ENCODE results near the gene ATG5. TPM values are rescaled to one million over a fixed set of nuclear protein-coding genes. Genes with fewer than 3 reads are reported as not detected.

The ATG5 gene
- polyA plus RNA-seq, 1 donor: 54.2 TPM

DNA sequence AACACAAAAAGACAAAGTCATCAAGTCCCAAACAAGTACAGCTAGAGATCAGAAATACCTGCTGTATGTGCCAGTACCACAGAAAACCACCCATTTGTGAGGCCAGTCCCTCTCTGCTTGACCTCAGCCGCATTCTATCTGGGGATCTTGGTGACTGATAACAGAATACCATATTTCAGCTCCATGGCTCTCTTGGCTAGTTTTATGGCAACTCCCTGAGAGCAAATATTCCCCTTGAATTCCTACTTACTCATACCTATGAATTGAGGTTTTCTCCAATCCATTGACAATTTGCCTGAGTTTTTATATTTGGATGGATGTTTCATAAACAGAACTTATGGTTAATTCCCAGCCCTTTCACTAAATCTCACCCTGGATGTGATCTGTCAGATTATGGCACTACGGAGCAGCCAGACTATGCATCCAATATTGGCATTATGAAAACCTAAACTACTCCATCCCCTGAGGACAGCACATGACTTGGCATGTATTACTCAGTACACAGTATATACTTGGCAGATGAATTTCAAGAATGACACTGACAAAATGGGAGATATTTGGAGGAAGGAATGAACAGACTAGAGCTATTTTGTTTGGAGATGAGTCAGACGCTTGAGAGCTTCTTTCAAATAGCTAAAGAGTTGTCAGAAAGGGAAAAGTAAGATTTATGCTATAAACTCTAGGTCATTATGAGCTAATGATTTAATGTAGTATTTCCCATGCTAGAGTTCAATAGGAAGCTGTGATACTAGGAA, 143.7 kb downstream of the ATG5 start:
- no peak for DNase-seq

DNA sequence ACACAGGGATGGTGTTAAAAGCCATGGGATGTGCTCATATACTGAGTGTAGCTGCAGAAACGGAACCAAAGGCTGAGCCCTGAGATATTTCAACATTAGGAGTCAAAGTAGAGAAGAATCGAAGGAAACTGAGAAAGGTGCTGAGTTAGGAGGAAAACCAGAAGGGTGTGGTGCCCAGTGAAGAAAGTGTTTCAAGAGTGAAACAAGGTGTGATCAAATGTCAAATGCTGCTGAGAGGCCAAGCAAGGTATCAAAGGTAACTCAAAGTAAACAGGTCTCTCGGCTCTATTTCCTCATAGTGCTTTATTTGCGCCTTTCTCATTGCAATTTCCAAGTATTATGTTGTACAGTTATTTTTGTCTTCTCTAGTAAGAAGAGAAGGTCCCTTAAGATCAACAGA, 145.4 kb downstream of the ATG5 start:
- DNase-seq: no peak

DNA sequence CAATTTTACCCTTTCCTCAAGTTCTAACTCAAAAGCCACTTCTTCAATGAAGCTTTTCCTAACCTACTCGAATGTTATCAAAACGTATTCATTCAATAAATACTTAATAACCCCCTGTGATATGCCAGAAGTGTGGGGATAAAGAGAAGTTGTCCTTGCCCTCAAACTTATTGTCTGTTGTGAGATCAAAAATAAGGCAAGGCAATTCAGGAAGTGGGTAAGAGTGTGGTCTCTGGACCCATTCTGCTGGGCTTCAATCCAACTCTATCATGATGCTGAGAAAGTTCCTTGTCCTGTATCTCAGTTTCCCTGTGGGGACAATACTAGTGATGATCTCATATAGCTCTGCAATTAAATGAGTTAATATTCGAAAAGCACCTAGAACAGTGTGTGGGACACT, 146.7 kb downstream of the ATG5 start:
- no peak for DNase-seq

DNA sequence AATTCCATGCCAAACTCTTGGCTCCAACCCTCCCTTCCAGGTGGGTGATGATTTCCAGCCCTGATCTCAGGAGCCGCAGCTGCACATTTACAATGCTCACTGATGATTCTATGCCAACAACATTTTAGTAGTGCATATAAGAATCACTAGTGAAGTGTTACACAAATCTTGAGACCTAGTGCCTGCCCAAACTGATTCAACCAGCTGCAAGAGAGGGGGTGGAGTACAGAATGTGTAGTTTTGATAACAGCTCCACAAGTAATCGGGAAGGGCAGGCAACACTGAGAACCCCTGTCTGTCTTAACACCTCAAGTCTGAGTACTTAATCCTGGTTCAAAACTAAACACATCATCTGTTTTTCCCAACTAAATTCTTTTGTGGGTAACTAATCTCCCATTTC, 147.8 kb downstream of the ATG5 start:
- DNase-seq: no peak

DNA sequence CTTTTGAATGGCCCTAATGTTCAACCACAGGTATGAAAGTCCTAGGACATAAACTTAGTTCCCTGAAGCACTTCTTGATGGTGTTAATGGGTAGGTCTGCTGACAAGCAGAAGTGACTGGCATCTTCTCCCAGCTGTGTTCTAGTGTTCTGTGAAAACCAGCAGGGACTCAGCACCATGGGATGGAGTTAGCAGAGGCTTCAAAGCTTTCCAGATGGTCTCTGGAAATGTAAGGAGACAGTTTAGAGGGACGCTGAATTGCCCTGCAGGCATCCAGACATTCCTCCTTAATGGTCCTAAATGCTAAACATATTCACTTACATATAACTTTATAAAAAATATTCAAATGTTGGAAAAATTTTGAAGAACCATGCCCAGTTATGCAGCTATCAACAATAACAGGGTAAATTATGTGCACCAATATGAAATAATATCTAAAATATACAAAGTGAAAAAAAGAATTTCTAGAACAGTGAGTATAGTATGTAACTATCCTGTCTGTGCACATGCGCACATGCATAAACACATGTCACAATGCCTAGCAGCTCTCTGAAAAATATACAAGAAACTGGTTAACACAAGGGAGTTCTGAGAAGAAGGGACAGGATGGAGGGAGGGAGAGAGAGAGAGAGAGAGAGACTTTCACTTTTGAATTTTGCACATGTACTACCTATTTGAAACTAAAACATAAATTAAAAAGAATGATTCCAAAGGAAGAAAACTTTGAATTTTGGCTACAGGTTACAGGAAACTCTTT, 152.3 kb downstream of the ATG5 start:
- no peak for DNase-seq

DNA sequence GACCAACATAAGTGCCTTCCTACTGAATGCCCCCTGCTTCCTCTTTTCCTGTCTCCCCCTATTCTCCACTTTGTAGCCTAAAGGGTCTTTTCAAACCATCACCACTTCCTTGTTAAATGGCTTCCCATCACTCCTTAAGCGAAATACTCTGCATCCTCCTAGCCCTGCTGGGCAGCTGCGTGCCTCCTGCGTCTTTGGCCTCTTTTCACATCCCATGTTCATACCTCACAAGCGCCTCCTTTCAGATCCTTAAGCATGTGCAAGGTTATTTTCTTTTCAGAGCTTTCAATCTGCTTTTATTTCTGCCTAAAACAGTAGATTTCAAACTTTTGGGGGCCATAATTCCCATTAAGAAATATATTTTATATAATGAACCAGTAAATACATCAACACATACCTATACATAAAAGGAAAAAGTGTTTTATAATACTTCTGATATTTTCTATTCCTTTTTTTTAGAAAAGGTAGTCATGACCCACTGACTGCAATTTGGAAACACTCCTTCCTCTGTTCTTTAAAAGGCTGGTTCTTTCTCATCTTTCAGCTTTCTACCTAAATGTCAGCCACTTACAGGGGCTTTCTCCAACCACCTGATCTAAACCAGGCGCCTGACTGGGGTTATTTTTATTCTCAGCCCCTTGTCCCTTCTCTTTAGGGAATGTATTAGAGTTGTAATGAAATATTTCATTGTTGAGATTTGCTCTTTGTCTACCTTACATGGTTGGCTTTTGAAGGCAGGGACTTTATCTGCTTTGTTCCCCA, 155.3 kb downstream of the ATG5 start:
- no peak for DNase-seq

DNA sequence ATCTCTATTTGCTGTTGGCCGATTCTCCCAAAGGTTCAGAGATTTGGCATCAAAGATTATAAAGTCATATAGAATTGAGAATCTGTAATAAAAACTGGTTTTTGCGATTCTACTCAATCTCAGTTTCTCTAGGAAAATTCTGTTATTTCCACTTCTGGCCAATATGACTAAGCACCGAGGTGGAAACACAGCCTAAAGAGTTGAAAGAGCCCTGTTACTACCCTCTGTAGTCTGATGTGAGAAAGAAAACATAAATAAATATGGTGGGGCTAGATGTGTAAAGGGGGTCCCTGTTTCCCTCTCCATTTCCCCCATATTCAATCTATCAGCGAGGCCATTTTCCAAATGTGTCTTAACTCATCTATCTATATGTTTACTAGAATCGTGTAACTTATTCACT, 156.0 kb downstream of the ATG5 start:
- DNase-seq: no peak

DNA sequence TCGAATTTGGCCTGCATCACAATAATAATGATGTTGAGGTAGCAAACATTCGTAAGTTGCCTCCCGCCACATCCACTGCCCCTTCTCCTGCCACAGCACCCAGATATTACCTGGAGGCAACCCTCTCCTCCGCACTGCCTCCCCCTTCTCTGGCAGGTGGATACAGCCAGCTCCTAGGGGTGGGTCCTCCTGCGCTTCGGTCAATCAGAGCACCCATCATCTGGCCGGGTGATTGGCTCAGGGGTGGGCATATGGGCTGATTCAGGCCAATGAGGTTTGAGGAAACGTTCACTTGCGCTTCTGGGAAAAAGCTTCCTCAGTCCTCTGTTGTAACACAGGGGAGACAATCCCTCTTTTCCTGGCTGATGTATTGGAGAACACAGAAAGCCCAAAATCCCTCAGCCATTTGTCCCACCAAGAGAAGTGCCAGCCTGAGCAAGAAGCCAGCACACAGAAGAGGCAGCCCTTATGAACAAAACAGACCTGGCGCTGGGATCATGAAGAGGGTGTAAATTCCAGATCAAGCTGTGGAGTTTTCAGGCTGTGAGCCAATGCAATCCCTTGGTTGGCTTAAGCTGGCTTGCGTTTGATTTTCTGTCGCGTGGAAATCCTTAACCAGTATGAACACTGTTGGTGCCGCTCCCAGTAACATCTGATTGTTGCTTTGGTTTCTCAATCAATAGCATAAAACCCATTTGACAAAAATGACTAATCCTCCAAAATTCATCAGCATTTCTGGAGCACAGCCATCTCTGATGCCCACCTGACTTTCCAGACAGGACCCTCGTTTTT, 157.3 kb downstream of the ATG5 start:
- DNase-seq: no peak

DNA sequence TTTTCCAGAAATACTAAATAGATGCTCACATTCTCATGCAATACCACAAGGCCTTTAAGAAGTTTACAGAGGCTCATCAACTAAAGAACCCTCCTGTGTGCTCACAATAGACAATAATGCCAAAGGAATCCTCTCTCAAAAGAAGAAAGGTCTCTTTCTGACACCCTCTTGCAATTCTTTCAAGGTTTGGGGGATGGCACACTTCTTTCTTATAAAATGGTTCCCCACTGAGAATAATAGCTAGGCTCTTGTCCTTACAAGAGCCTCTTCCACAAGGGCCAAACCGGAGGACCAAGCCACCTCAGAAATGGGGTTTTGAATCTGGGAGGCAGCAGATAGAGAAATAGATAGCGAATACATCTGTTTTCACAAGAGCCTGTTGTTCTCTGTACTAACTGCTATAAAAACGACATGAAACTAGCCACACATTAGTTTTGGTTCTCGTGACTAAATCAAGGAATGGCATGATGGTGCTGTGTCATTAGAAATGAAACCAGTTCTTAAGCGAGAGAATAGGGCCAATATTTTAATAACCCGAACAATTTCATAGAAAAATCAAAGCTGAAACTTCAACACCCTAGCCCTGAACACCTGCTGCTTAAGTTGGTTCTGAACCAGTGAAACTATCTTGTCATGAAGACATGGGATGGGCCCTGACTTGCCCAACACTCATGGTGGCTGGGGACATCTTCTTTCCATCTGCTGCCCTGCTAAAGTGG, 158.3 kb downstream of the ATG5 start:
- no peak for DNase-seq

DNA sequence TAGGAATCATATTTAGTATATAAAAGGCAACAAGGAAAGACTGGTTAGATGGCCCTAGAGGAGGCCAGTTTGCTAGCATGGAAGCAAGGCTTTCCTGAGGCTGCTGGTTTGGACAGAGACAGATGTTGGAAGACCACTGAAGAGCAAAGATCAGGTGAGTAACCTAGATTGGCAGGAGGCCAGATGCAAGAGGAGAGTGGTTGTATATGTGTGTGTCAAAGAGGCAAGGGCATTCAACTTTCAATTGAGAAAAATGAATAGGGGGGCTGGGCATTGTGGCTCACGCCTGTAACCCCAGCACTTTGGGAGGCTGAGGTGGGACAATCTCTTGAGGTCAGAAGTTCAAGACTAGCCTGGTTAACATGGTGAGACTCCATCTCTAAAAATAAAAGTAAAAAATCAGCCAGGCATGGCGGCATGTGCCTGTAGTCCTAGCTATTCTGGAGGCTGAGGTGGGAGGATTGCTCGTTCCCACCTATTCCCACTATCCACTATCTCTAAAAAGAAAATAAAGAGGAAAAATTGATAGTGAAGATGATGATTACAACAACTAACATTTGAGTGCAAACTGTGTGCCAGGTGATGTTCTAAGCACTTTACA, 159.6 kb downstream of the ATG5 start:
- no peak for DNase-seq

DNA sequence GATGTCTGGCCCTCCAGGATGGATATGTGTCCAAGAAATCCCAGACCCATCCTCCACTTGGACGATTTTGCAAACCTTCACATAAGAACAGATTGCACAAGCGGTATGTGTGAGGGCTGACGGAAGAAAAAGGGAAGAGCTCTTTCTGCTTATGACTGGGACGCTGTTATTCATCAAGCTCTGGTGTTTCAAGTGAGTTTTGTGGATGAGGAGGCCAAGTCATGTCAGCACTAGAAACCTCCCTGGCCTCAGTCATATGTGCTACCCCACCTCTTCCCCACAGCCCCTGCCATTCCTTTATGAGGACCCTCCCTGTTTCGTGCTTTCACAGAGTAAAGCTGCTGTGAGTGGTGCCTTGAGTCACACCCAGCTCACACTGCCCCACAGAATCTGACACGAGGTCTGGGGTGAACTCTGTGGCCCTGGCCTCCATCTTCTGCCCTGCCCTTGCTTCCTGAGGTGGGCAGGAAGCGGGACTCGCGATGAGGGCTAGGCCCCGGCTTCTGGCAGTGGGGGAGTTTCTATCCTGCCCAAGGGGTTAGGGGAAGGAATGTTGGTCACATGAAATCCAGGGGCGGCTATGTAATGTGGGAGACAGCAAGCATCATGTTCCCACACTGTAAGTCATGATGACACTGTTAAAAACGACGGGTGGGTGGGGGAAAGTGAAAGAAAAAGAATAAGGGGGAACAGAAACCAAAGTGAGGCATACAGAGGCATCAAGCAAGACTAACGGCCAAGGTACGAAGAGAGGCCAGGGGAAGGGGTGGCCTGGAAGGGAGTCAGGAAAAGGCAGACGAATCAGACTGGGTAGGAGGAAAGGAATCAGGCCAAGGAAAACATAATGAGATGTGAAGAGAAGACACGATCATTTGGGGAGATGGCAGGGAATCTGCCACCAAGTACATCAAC, 161.3 kb downstream of the ATG5 start:
- DNase-seq: no peak

DNA sequence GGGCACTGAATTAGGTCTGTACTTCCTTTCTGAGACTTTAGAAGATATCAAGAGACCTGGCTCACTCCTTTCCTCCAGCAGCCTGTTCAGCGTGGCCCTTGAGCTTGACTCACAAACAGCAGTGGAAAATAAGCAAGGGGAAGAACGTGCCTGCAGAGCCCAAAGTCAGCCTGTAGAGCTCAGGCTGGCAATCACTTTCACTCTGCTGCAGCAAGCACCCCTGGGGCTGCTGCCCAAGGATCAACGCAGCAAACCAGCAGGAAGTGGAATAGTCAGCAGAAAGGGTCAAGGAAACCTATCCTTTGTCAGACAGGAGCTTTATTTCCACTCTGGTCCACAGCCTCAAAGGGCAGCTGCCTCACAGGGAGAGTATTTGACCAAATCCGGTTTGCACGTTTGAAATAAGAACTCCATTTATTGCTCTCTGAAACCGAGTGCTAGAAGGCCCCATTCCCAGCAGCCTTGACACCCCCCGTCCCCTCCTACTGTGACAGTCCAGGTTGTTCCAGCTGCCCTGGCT, 162.1 kb downstream of the ATG5 start:
- DNase-seq: no peak

DNA sequence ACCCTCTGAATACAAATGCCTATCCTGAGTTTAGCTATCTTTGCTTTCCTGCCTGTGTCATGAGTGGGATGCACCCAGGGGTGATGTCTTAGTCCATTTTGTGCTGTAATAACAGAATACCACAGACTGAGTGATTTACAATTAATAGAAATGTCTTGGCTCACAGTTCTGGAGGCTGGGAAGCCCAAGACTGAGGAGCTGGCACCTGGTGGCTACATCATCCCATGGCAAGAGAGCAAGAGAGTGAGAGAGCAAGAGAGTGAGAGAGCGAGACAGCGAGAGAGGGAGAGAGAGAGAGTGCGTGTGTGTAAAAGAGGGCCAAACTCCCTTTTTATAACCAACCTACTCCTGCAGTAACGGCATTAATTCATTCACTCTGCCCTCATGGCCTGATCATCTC, 162.6 kb downstream of the ATG5 start:
- no peak for DNase-seq

DNA sequence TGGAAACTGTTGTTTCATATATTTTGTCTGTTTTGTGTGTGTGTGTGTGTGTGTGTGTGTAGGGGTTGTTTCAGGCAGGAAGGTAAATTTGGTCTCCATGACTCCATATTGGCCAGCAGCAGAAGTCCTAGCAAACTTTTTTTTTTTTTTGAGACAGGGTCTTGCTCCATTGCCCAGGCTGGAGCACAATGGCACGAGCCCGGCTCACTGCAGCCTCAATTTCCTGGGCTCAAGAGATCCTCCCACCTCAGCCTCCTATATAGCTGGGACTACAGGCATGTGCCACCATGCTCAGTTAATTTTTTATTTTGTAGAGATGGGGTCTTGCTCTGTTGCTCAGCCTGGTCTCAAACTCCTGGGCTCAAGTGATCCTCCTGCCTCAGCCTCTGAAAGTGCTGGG, 163.7 kb downstream of the ATG5 start:
- no peak for DNase-seq

DNA sequence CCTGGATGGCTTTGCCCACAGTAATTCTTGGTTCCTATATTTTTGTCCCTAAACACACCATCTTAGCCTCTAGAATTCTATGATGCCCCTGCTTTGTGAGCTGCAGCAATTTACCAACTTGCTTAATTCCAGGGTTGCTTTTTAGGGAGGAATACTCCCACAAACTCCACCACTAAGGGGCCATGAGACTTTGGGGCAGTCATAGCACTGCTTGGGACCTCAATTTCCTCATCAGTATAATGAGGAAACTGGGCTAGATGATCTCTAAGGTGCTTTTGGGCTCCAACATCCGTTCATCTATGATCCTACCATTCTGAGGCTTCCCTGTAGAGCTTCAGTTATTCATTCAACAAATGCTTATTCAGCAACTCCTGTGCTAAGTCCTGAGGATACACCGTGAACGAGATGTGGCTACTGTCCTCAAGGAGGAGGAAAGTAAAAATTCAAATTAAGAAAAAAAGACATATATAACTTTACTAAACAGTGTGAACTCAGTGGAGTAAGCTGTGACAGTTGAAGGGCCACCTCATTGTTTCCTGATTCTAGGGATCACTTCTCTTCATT, 164.2 kb downstream of the ATG5 start:
- DNase-seq: no peak

DNA sequence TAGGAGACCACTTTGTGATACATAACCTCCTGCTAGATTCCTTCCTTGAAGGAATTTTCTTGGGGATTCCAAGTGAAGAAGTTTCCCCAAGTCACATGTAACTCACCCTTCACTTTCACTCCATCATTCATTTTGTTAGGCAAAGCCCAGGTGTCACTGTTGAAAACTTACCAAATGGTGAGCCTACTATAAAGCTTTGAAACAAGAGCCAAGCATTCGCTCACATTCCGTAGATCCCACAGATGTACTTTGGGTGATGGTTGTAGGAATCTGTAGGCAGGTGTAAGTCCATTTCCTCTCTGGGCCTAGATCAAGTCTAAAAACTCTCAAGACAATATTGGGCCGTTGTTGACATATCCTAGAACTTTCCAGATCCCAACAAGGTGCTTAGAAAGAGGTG, 165.4 kb downstream of the ATG5 start:
- no peak for DNase-seq

DNA sequence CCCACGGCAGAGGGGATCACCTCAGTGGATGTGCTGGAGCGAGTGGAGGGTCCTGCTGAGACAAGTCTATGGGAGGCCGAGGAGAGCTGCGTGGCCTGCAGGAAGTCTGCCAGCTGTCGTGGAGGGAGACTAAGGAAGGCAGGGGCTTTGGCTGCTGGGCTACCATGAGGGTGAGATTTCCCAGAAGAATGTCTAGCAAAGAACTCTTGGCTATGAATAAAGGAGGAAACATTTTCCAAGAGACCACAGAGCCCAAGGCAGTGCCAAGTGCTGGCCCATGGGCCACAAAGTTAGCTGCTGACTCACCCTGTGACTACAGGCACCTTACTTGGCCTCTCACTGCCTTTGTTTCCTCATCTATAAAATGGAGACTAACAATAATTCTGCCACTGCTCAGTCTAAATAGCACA, 166.0 kb downstream of the ATG5 start:
- no peak for DNase-seq

DNA sequence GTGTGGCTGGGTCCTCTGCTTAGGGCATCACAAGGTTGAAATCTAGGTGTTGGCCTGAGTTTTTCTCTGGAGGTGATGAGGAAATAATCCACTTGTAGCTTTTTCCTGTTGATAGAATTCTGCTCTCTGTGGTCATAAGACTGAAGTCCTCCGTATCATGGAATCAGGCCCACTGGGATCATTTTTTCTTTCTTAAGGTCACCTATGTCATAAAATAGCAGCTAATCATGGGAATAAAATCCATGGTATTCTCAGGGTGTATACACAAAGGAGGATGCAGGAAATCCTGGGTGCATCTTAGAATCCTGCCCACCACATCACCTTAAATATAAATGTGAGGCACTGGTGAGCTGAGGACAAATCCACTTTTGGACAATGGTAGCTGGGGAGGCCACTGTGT, 166.7 kb downstream of the ATG5 start:
- DNase-seq: no peak

DNA sequence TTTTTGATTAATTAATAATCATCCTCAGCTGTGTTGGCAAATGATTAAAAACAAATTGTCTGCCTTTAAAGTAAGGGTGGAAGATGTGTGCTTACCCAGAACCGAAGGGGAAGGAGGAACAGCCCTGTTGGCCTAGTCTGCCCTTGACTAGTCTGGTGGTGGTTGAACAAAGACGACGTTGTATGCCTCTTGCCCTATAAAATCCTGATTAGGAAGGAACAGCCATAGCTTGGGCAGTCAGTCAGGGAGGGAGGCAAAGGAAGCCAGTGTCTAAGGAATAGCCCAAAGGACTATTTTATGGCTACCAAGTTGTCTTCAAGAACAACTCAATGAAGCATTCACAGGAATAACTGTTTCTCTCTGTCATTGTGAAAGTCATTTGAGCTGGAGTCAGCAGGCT, 168.7 kb downstream of the ATG5 start:
- no peak for DNase-seq
